MCF 10A (cell line): ENCODE results near the gene PON2. TPM values are rescaled to one million over a fixed set of nuclear protein-coding genes. Genes with fewer than 3 reads are reported as not detected.

ENCODE experiments used
- BruUV-seq: library from RNA; stranded (reverse); fragments of 400-500 nt; replicated peaks from 2 replicates; lab custom pipeline; 2021; lab: Mats Ljungman, UMichigan
- CTCF ChIA-PET: fragments of 300-600 bp; sonication (Branson Sonifier 250); formaldehyde crosslinking; extraction: SDS; loops from one replicate; lab custom pipeline; 2021; ENCODE audit warnings: antibody characterized with exemption, inconsistent platforms; lab: Yijun Ruan, JAX
- POLR2A ChIA-PET: fragments of 300-600, 350-650 bp; sonication (Branson Sonifier 250); formaldehyde crosslinking; extraction: SDS; loops from one replicate; lab custom pipeline; 2020; ENCODE audit warnings: antibody characterized with exemption, inconsistent platforms; lab: Yijun Ruan, JAX
- DNase-seq: peaks from one replicate; pipeline ENCODE4 v3.0.0-alpha.2; 2018; ENCODE audit not compliant: unreplicated experiment
- H3K27ac Mint-ChIP-seq: one replicate; pipeline ENCODE4 v1.8.0; 2022; ENCODE audit warnings: mild to moderate bottlenecking, low read depth, mixed read lengths; ENCODE audit not compliant: unreplicated experiment
- H3K27me3 Mint-ChIP-seq: one replicate; pipeline ENCODE4 v1.8.0; 2022; ENCODE audit warnings: mixed read lengths; ENCODE audit not compliant: insufficient read depth, unreplicated experiment
- H3K36me3 Mint-ChIP-seq: one replicate; pipeline ENCODE4 v1.8.0; 2022; ENCODE audit warnings: mild to moderate bottlenecking, moderate library complexity, mixed read lengths; ENCODE audit not compliant: insufficient read depth, unreplicated experiment
- H3K4me1 Mint-ChIP-seq: one replicate; pipeline ENCODE4 v1.8.0; 2022; ENCODE audit warnings: mixed read lengths; ENCODE audit not compliant: insufficient read depth, unreplicated experiment
- H3K4me3 Mint-ChIP-seq: one replicate; pipeline ENCODE4 v1.8.0; 2022; ENCODE audit warnings: mild to moderate bottlenecking, moderate library complexity, mixed read lengths; ENCODE audit not compliant: unreplicated experiment
- H3K9me3 Mint-ChIP-seq: one replicate; pipeline ENCODE4 v1.8.0; 2022; ENCODE audit warnings: mixed read lengths; ENCODE audit not compliant: unreplicated experiment
- CTCF ChIP-seq: fragments of 200-600 bp; IDR thresholded peaks from one replicate; pipeline ENCODE4 v1.8.0; 2022; ENCODE audit warnings: antibody characterized with exemption, mild to moderate bottlenecking; ENCODE audit not compliant: unreplicated experiment
- intact Hi-C: fragments of 100-400 bp; cut with micrococcal nuclease; formaldehyde crosslinking; loops from 2 replicates; pipeline ENCODE4 v1.14.1; 2022
- total RNA-seq: library from RNA; stranded (reverse); gene quantifications from 2 replicates; pipeline ENCODE4 v1.2.3, GENCODE V29; 2022

Gene PON2
- total RNA-seq, 1 experiment from 2014 or later = 140 TPM

GRCh38 chr7:95471071-95471470 is 36.2 kb upstream of the PON2 start:
- H3K9me3 Mint-ChIP-seq = no peaks in the 10 kb centered on the region
- H3K4me3 Mint-ChIP-seq = no peak overlapping the region
- ChIA-PET POLR2A (interaction anchor here (1.0 to 2.4 kb wide), 3 partner anchors 35 to 467 kb away, joined by 3 to 8 read pairs (median 4); partner anchors contain the start of gene PON2), CTCF (interaction anchor here (0.5 to 0.9 kb wide), 4 partner anchors 49 to 1184 kb away, joined by 3 to 4 read pairs (median 4); no protein-coding TSS in a partner anchor)
- intact Hi-C loops = loop anchor here (10.0 kb wide), 1 partner anchor 66 kb away; no protein-coding TSS in a partner anchor
- no TSS peak for BruUV-seq
- peak overlapping the region; percentile 70 for H3K27ac Mint-ChIP-seq
- no peak for TF ChIP-seq CTCF
- DNase-seq = no peak
- no peaks in the 10 kb centered on the region for H3K27me3 Mint-ChIP-seq
- peaks cover 22% of the 10 kb centered on the region for H3K4me1 Mint-ChIP-seq
- H3K36me3 Mint-ChIP-seq = no peaks in the 10 kb centered on the region

GRCh38 chr7:95470452-95470851 is 35.6 kb upstream of the PON2 start:
- no peaks in the 10 kb centered on the region for H3K36me3 Mint-ChIP-seq
- TF ChIP-seq CTCF = no peak
- intact Hi-C loops = loop anchor here (10.0 kb wide), 1 partner anchor 66 kb away; no protein-coding TSS in a partner anchor
- H3K27ac Mint-ChIP-seq = peak overlapping the region; percentile 70
- ChIA-PET CTCF (no interaction called here), POLR2A (interaction anchor here (1.0 to 2.4 kb wide), 2 partner anchors 35 to 466 kb away, joined by 3 to 8 read pairs; partner anchors contain the start of gene PON2)
- no peak overlapping the region for H3K4me3 Mint-ChIP-seq
- no peaks in the 10 kb centered on the region for H3K27me3 Mint-ChIP-seq
- H3K4me1 Mint-ChIP-seq = peaks cover 22% of the 10 kb centered on the region
- BruUV-seq = no TSS peak
- DNase-seq = peak; percentile 72
- no peaks in the 10 kb centered on the region for H3K9me3 Mint-ChIP-seq

DNA sequence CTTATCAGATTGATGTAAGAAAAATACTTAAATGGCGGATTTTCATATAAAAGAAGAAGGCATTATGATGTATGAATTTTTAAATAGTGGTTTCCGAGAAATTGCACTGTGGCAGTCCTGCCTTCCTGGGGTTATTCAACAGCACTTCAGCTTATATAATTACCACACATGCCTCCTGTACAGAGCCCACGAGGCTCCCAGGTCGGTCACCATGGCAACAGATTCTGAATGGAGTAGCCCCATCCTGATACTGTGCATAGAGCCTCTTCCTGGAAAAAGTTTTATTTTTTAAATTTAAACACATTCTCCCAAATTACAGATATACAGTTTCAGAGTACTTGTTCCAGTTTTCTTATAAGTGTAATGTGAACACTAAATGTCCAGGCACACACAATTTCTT is 35.0 kb upstream of the PON2 start:
- no peak for TF ChIP-seq CTCF
- BruUV-seq = no TSS peak
- no peak overlapping the region for H3K27ac Mint-ChIP-seq

DNA sequence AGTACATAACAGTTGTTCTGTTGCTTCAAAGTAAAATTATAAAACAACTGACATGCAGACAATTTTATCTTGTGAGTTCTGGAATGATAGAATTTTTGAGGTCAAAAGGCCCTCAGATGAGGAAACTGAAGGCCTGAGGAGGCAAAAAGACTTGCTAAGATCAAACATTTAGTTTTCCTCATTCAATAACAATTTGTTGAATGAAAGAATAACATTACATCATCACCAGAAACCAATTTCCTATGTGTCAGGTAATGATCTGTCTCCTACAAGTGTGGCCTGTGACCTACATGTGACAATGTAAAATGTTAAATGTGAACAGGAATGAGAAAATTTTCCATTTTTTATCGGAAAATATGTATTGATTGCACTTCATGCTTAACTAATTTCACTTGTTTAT is 34.4 kb upstream of the PON2 start:
- Mint-ChIP-seq H3K4me1 (peaks cover 22% of the 10 kb centered on the region), H3K36me3 (no peaks in the 10 kb centered on the region), H3K9me3 (no peaks in the 10 kb centered on the region), H3K27ac (no peak overlapping the region), H3K4me3 (no peak overlapping the region), H3K27me3 (no peaks in the 10 kb centered on the region)
- CTCF ChIA-PET = interaction anchor here (0.5 kb wide), 1 partner anchor 332 kb away, joined by 3 read pairs; no protein-coding TSS in a partner anchor
- TF ChIP-seq CTCF = no peak
- no peak for DNase-seq
- intact Hi-C loops = no loop called here
- POLR2A ChIA-PET = interaction anchor here (0.7 to 2.4 kb wide), 2 partner anchors 34 to 66 kb away, joined by 3 to 8 read pairs; partner anchors contain the start of gene PON2
- no TSS peak for BruUV-seq

More for the DNA sequence above, 35.0 kb upstream of the PON2 start:
- intact Hi-C loops = loop anchor here (10.0 kb wide), 1 partner anchor 65 kb away; no protein-coding TSS in a partner anchor
- Mint-ChIP-seq H3K9me3 (no peaks in the 10 kb centered on the region), H3K4me3 (no peak overlapping the region), H3K36me3 (no peaks in the 10 kb centered on the region), H3K27me3 (no peaks in the 10 kb centered on the region), H3K4me1 (peaks cover 22% of the 10 kb centered on the region)
- ChIA-PET POLR2A (interaction anchor here (0.6 to 2.4 kb wide), 4 partner anchors 35 to 902 kb away, joined by 3 to 8 read pairs (median 3); partner anchors contain the start of gene PON2), CTCF (no interaction called here)
- no peak for DNase-seq
